Measurements from ENCODE around the gene CPT2. TPM values are rescaled to one million over a fixed set of nuclear protein-coding genes. Genes with fewer than 3 reads are reported as not detected.

The CPT2 gene
- total and polyA plus RNA-seq, 7 experiments from 2014 or later = 8.8 to 23.2 (median 18.7) TPM

- no peak for DNase-seq
- no peaks in the 10 kb centered on the region for H3K9me3 ChIP-seq (ENCODE audit: control insufficient read depth in 2 of 3, low read length in 3 of 3)
- no peak overlapping the region for H3K4me3 ChIP-seq (ENCODE audit: low read length)
- H3K27ac ChIP-seq (ENCODE audit: low read depth, low read length) = no peak overlapping the region
- H3K4me1 ChIP-seq (ENCODE audit: control insufficient read depth in 2 of 2, insufficient read depth in 2 of 2, low read length in 2 of 2) = no peaks in the 10 kb centered on the region
- H3K36me3 ChIP-seq (ENCODE audit: control insufficient read depth in 2 of 3, insufficient read depth in 3 of 3, low read length in 3 of 3) = no peaks in the 10 kb centered on the region
- H3K4me3 Mint-ChIP-seq = no peak overlapping the region
- no peaks in the 10 kb centered on the region for H3K9me3 Mint-ChIP-seq
- no peak for ATAC-seq
- CTCF ChIA-PET = interaction anchor here (0.8 kb wide), 1 partner anchor 311 kb away, joined by 3 read pairs; no protein-coding TSS in a partner anchor
- intact Hi-C loops (cut with micrococcal nuclease) = no loop called here
- peaks cover 0 to 15% (median 6%) of the 10 kb centered on the region in 5 donors for H3K27me3 Mint-ChIP-seq
- H3K27me3 ChIP-seq (ENCODE audit: control insufficient read depth in 2 of 2, insufficient read depth in 2 of 2, low read length in 2 of 2) = no peaks in the 10 kb centered on the region
- no peaks in the 10 kb centered on the region for H3K4me1 Mint-ChIP-seq
- POLR2A ChIA-PET = interaction anchor here (1.7 kb wide), 1 partner anchor 8 kb away, joined by 6 read pairs; no protein-coding TSS in a partner anchor
- H3K27ac Mint-ChIP-seq = no peak overlapping the region
- H3K36me3 Mint-ChIP-seq = no peaks in the 10 kb centered on the region
Observed at GRCh38 chr1:53187401-53187800, 9.2 kb upstream of the CPT2 start.

DNA sequence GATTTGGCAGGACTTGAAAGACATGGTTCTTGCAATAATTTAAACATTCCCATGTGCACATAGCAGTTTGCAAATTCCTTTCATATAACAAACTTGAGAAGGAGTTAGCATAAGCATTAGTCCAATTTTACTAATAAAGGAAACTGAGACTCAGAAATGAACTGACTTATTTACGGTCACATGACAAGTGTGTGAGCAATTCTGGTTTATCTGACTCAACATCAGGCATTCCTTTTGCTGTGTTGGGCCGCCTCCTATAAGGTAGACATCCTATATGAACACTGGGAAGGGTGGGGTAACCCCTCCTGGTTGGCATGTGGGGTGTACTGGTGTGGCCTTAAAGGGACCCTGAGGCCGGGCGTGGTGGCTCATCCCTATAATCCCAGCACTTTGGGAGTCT is 8.5 kb upstream of the CPT2 start:
- Mint-ChIP-seq H3K27me3 (peaks cover 0 to 15% (median 6%) of the 10 kb centered on the region in 5 donors), H3K27ac (no peak overlapping the region), H3K36me3 (no peaks in the 10 kb centered on the region), H3K4me3 (no peak overlapping the region), H3K9me3 (peaks cover 0 to 4% (median 0%) of the 10 kb centered on the region in 11 donors), H3K4me1 (no peaks in the 10 kb centered on the region)
- H3K36me3 ChIP-seq (ENCODE audit: control insufficient read depth in 2 of 3, insufficient read depth in 3 of 3, low read length in 3 of 3) = no peaks in the 10 kb centered on the region
- ATAC-seq (no peak), DNase-seq (no peak)
- H3K27ac ChIP-seq (ENCODE audit: low read depth, low read length) = no peak overlapping the region
- CTCF ChIA-PET = no interaction called here
- POLR2A ChIA-PET = no interaction called here
- H3K27me3 ChIP-seq (ENCODE audit: control insufficient read depth in 2 of 2, insufficient read depth in 2 of 2, low read length in 2 of 2) = no peaks in the 10 kb centered on the region
- H3K4me1 ChIP-seq (ENCODE audit: control insufficient read depth in 2 of 2, insufficient read depth in 2 of 2, low read length in 2 of 2) = no peaks in the 10 kb centered on the region
- intact Hi-C loops (cut with micrococcal nuclease) = no loop called here
- no peaks in the 10 kb centered on the region for H3K9me3 ChIP-seq (ENCODE audit: control insufficient read depth in 2 of 3, low read length in 3 of 3)
- no peak overlapping the region for H3K4me3 ChIP-seq (ENCODE audit: low read length)

- peaks cover 0 to 4% (median 0%) of the 10 kb centered on the region in 11 donors for H3K9me3 Mint-ChIP-seq
- POLR2A ChIA-PET = interaction anchor here (0.6 kb wide), 1 partner anchor 574 kb away, joined by 4 read pairs; no protein-coding TSS in a partner anchor
- Histone ChIP-seq H3K4me3 (ENCODE audit: low read length) (no peak overlapping the region), H3K4me1 (ENCODE audit: control insufficient read depth in 2 of 2, insufficient read depth in 2 of 2, low read length in 2 of 2) (no peaks in the 10 kb centered on the region), H3K9me3 (ENCODE audit: control insufficient read depth in 2 of 3, low read length in 3 of 3) (no peaks in the 10 kb centered on the region), H3K36me3 (ENCODE audit: control insufficient read depth in 2 of 3, insufficient read depth in 3 of 3, low read length in 3 of 3) (no peaks in the 10 kb centered on the region), H3K27ac (ENCODE audit: low read depth, low read length) (no peak overlapping the region), H3K27me3 (ENCODE audit: control insufficient read depth in 2 of 2, insufficient read depth in 2 of 2, low read length in 2 of 2) (no peaks in the 10 kb centered on the region)
- ATAC-seq (no peak), DNase-seq (no peak)
- H3K36me3 Mint-ChIP-seq = no peaks in the 10 kb centered on the region
- no peak overlapping the region for H3K4me3 Mint-ChIP-seq
- CTCF ChIA-PET = no interaction called here
- no peaks in the 10 kb centered on the region for H3K4me1 Mint-ChIP-seq
- peaks cover 0 to 15% (median 6%) of the 10 kb centered on the region in 5 donors for H3K27me3 Mint-ChIP-seq
- intact Hi-C loops (cut with micrococcal nuclease) = no loop called here
- no peak overlapping the region for H3K27ac Mint-ChIP-seq
Observed at GRCh38 chr1:53189061-53189460, 7.6 kb upstream of the CPT2 start.

DNA sequence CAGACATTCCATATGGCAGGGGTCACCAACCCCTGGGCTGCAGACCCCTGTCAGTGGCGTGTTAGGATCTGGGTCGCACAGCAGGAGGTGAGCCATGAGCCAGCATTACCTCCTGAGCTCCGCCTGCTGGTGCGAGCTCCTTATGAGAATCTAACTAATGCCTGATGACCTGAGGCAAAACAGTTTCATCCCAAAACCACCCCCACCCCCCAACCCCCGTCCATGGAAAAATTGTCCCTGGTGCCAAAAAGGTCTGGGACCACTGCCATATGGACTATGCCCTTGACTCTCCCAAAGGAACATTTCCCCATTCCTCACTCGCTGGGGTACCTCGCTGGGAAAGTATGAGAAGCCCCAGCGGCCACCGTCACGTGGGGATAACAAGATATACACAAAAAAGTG is 6.4 kb upstream of the CPT2 start:
- Histone ChIP-seq H3K4me3 (ENCODE audit: low read length) (no peak overlapping the region), H3K27me3 (ENCODE audit: control insufficient read depth in 2 of 2, insufficient read depth in 2 of 2, low read length in 2 of 2) (no peaks in the 10 kb centered on the region), H3K9me3 (ENCODE audit: control insufficient read depth in 2 of 3, low read length in 3 of 3) (no peaks in the 10 kb centered on the region), H3K27ac (ENCODE audit: low read depth, low read length) (no peak overlapping the region), H3K36me3 (ENCODE audit: control insufficient read depth in 2 of 3, insufficient read depth in 3 of 3, low read length in 3 of 3) (no peaks in the 10 kb centered on the region), H3K4me1 (ENCODE audit: control insufficient read depth in 2 of 2, insufficient read depth in 2 of 2, low read length in 2 of 2) (no peaks in the 10 kb centered on the region)
- H3K36me3 Mint-ChIP-seq = no peaks in the 10 kb centered on the region
- peaks cover 0 to 15% (median 6%) of the 10 kb centered on the region in 5 donors for H3K27me3 Mint-ChIP-seq
- ChIA-PET POLR2A (no interaction called here), CTCF (no interaction called here)
- peaks cover 0 to 4% (median 0%) of the 10 kb centered on the region in 11 donors for H3K9me3 Mint-ChIP-seq
- DNase-seq (no peak), ATAC-seq (no peak)
- H3K27ac Mint-ChIP-seq = no peak overlapping the region
- no peaks in the 10 kb centered on the region for H3K4me1 Mint-ChIP-seq
- H3K4me3 Mint-ChIP-seq = no peak overlapping the region
- intact Hi-C loops (cut with micrococcal nuclease) = no loop called here

DNA sequence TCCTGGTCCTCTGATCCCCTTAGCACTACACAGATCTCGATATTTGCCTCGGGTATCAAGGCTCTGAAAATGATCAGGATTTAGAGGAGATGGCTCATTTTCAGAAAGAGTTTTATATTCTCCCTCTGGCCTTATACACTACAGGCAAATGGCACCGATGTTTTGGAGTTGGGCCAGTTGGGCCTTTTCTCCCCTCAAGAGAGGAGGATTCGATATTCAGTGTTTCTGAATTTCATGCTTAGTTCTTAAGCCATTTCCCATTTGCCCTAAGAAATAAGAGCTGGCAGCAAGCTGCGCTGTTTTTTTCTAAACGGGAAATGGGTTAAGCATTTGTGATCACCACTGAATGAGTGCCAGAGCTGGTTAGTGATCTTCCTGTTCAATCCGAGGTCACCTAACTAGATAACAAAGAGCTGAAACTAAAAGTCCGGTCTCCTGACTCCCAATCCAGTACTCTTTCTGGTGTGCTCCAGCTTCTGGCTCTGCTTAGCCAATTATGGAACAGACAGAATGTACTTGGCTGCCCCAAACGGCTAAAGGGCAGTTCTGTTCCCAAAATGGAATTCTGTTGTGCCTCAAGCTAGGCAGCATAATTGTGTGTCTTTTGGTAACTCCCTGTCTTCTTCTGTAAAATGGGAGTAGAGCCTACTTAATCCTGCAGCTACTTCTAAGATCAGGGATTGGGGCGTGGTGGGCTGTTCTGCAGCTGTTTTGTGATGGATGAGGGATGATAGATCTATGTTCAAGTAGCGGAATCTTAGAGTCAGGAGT is 1.2 kb upstream of the CPT2 start:
- H3K27me3 ChIP-seq (ENCODE audit: control insufficient read depth in 2 of 2, insufficient read depth in 2 of 2, low read length in 2 of 2) = no peaks in the 10 kb centered on the region
- no peak for DNase-seq
- no peak overlapping the region for H3K4me3 ChIP-seq (ENCODE audit: low read length)
- ATAC-seq = no peak
- Mint-ChIP-seq H3K27me3 (no peaks in the 10 kb centered on the region), H3K4me3 (peak overlapping the region in 8 of 10 donors; percentile 3 to 100 (median 94)), H3K27ac (peak overlapping the region in 8 of 9 donors; percentile 69 to 100 (median 93)), H3K36me3 (peaks cover 0 to 10% (median 0%) of the 10 kb centered on the region in 5 donors), H3K9me3 (peaks cover 0 to 4% (median 0%) of the 10 kb centered on the region in 11 donors), H3K4me1 (peaks cover 13 to 39% (median 36%) of the 10 kb centered on the region in 7 donors)
- POLR2A ChIA-PET = interaction anchor here (0.7 to 6.3 kb wide), 4 partner anchors 9 to 43 kb away, joined by 3 to 42 read pairs (median 4); partner anchors contain the start of gene CZIB
- intact Hi-C loops (cut with micrococcal nuclease) = loop anchor here (1.0 to 5.0 kb wide), 17 partner anchors 25 to 1318 kb away; partner anchors contain the start of genes CC2D1B (in 2 of the 2), CZIB (in 2 of the 2), MAGOH (in 2 of the 2) and NDC1 (in 2 of the 2)
- H3K36me3 ChIP-seq (ENCODE audit: control insufficient read depth in 2 of 3, insufficient read depth in 3 of 3, low read length in 3 of 3) = no peaks in the 10 kb centered on the region
- H3K27ac ChIP-seq (ENCODE audit: low read depth, low read length) = no peak overlapping the region
- peaks cover 16 to 20% of the 10 kb centered on the region in 2 donors for H3K4me1 ChIP-seq (ENCODE audit: control insufficient read depth in 2 of 2, insufficient read depth in 2 of 2, low read length in 2 of 2)
- H3K9me3 ChIP-seq (ENCODE audit: control insufficient read depth in 2 of 3, low read length in 3 of 3) = no peaks in the 10 kb centered on the region
- CTCF ChIA-PET = interaction anchor here (1.1 to 1.7 kb wide), 2 partner anchors 13 to 17 kb away, joined by 3 to 4 read pairs; no protein-coding TSS in a partner anchor

GRCh38 chr1:53196017-53196484 is 573 bp upstream of the CPT2 start:
- Mint-ChIP-seq H3K27me3 (no peaks in the 10 kb centered on the region), H3K27ac (peak overlapping the region; percentile 84 to 100 (median 93)), H3K36me3 (peaks cover 2 to 15% (median 5%) of the 10 kb centered on the region in 5 donors), H3K9me3 (peaks cover 0 to 4% (median 0%) of the 10 kb centered on the region in 11 donors), H3K4me3 (peak overlapping the region; percentile 88 to 100 (median 94)), H3K4me1 (peaks cover 13 to 45% (median 42%) of the 10 kb centered on the region in 7 donors)
- Histone ChIP-seq H3K36me3 (ENCODE audit: control insufficient read depth in 2 of 3, insufficient read depth in 3 of 3, low read length in 3 of 3) (peaks cover 0 to 5% (median 0%) of the 10 kb centered on the region in 3 experiments), H3K9me3 (ENCODE audit: control insufficient read depth in 2 of 3, low read length in 3 of 3) (no peaks in the 10 kb centered on the region), H3K27me3 (ENCODE audit: control insufficient read depth in 2 of 2, insufficient read depth in 2 of 2, low read length in 2 of 2) (no peaks in the 10 kb centered on the region), H3K4me1 (ENCODE audit: control insufficient read depth in 2 of 2, insufficient read depth in 2 of 2, low read length in 2 of 2) (peaks cover 16 to 20% of the 10 kb centered on the region in 2 donors), H3K27ac (ENCODE audit: low read depth, low read length) (peak overlapping the region; percentile 98), H3K4me3 (ENCODE audit: low read length) (peak overlapping the region; percentile 91)
- peak in 2 of 9 donors; percentile 6 to 8 for DNase-seq
- POLR2A ChIA-PET = interaction anchor here (0.6 to 6.3 kb wide), 5 partner anchors 10 to 44 kb away, joined by 3 to 42 read pairs (median 4); partner anchors contain the start of gene CZIB
- peak; percentile 24 for ATAC-seq
- CTCF ChIA-PET = interaction anchor here (1.7 kb wide), 1 partner anchor 14 kb away, joined by 4 read pairs; no protein-coding TSS in a partner anchor
- intact Hi-C loops (cut with micrococcal nuclease) = loop anchor here (1.0 to 5.0 kb wide), 17 partner anchors 24 to 1319 kb away; partner anchors contain the start of genes CC2D1B (in 2 of the 2), CZIB (in 2 of the 2), MAGOH (in 2 of the 2) and NDC1 (in 2 of the 2)

Data from naive thymus-derived CD4-positive, alpha-beta T cell (primary cell).